ENCODE data around the gene CYTIP. TPM values are rescaled to one million over a fixed set of nuclear protein-coding genes. Genes with fewer than 3 reads are reported as not detected.

The CYTIP gene
- total RNA-seq, 1 experiment from 2014 or later, result 1.2 TPM

DNA sequence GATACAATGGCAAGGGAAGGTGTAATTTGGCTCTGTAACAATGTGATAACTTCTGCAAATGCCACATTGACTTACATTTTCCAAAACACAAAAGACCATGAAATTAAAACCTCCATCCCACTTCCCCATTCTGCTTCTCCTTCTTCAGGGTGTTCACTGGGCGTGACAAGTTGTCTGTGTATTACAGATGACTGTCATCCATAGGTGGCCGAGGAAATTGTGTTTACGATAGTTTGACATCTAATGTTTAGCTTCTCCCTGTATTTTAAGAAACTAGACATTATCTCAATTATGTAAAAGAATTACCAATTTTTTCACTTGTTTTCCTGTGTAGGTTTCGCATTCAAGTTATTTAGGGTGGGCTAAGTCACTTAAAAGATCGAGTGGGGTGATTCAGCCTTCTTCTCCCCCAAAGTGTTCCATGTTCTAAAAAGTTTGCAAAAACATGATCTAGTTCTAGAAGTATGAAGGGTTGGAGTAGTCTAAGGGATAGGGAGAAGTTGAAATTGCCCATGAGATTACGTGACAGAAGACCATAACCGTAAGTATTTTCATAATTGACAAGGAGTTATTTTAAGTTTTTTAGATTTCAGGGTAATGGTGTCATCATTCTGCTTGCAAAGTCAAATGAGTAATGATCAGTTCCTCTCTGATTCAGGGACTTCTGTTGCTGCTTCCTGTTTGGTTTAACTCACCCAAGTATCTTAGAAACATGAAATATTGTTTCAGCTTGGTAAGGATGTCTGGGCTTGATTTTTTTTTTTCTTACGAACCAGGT is 25.2 kb upstream of the CYTIP start:
- CTCF ChIA-PET, result no interaction called here
- H3K27me3 Mint-ChIP-seq (ENCODE audit: low read depth), result peaks cover 4% of the 10 kb centered on the region
- TF ChIP-seq ZNF416 (CRISPR knock-in tag; IDR thresholded peaks at IDR 0.05), result no peak
- no peak for TF ChIP-seq ZBTB43 (CRISPR knock-in tag; IDR thresholded peaks at IDR 0.05)
- no peak for TF ChIP-seq PREB (CRISPR knock-in tag; IDR thresholded peaks at IDR 0.05; ENCODE audit: borderline replicate concordance)
- TF ChIP-seq, protein P1, sequence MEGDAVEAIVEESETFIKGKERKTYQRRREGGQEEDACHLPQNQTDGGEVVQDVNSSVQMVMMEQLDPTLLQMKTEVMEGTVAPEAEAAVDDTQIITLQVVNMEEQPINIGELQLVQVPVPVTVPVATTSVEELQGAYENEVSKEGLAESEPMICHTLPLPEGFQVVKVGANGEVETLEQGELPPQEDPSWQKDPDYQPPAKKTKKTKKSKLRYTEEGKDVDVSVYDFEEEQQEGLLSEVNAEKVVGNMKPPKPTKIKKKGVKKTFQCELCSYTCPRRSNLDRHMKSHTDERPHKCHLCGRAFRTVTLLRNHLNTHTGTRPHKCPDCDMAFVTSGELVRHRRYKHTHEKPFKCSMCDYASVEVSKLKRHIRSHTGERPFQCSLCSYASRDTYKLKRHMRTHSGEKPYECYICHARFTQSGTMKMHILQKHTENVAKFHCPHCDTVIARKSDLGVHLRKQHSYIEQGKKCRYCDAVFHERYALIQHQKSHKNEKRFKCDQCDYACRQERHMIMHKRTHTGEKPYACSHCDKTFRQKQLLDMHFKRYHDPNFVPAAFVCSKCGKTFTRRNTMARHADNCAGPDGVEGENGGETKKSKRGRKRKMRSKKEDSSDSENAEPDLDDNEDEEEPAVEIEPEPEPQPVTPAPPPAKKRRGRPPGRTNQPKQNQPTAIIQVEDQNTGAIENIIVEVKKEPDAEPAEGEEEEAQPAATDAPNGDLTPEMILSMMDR (IDR thresholded peaks at IDR 0.05), result no peak
- no peak for TF ChIP-seq OVOL2 (CRISPR knock-in tag; IDR thresholded peaks at IDR 0.05; ENCODE audit: borderline replicate concordance)
- no peak for TF ChIP-seq ZNF263 (CRISPR knock-in tag; IDR thresholded peaks at IDR 0.05; ENCODE audit: low read depth)
- no peak for TF ChIP-seq TEAD1 (CRISPR knock-in tag; IDR thresholded peaks at IDR 0.05)
- TF ChIP-seq GTF2I (CRISPR knock-in tag; conservative IDR thresholded peaks at IDR 0.05), result no peak
- TF ChIP-seq, protein P2, sequence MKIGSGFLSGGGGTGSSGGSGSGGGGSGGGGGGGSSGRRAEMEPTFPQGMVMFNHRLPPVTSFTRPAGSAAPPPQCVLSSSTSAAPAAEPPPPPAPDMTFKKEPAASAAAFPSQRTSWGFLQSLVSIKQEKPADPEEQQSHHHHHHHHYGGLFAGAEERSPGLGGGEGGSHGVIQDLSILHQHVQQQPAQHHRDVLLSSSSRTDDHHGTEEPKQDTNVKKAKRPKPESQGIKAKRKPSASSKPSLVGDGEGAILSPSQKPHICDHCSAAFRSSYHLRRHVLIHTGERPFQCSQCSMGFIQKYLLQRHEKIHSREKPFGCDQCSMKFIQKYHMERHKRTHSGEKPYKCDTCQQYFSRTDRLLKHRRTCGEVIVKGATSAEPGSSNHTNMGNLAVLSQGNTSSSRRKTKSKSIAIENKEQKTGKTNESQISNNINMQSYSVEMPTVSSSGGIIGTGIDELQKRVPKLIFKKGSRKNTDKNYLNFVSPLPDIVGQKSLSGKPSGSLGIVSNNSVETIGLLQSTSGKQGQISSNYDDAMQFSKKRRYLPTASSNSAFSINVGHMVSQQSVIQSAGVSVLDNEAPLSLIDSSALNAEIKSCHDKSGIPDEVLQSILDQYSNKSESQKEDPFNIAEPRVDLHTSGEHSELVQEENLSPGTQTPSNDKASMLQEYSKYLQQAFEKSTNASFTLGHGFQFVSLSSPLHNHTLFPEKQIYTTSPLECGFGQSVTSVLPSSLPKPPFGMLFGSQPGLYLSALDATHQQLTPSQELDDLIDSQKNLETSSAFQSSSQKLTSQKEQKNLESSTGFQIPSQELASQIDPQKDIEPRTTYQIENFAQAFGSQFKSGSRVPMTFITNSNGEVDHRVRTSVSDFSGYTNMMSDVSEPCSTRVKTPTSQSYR (CRISPR knock-in tag; IDR thresholded peaks at IDR 0.05), result no peak
- no peak for TF ChIP-seq FOXK1 (CRISPR knock-in tag; IDR thresholded peaks at IDR 0.05)
- no peak for TF ChIP-seq CDX4 (CRISPR knock-in tag; IDR thresholded peaks at IDR 0.05; ENCODE audit: borderline replicate concordance)
- TF ChIP-seq TEAD4 (CRISPR knock-in tag; IDR thresholded peaks at IDR 0.05), result no peak
- no peak for TF ChIP-seq JAZF1 (CRISPR knock-in tag; IDR thresholded peaks at IDR 0.05)
- TF ChIP-seq ZNF396 (CRISPR knock-in tag; IDR thresholded peaks at IDR 0.05; ENCODE audit: borderline replicate concordance), result no peak
- TF ChIP-seq ZMAT4 (CRISPR knock-in tag; IDR thresholded peaks at IDR 0.05), result no peak
- no peak overlapping the region for H3K27ac Mint-ChIP-seq
- H3K9me3 Mint-ChIP-seq, result no peaks in the 10 kb centered on the region
- H3K36me3 Mint-ChIP-seq, result no peaks in the 10 kb centered on the region
- POLR2A ChIA-PET, result no interaction called here
- DNase-seq (ENCODE audit: low spot score) (no peak), ATAC-seq (no peak)
- no peak overlapping the region for H3K4me3 Mint-ChIP-seq
- no peaks in the 10 kb centered on the region for H3K4me1 Mint-ChIP-seq

DNA sequence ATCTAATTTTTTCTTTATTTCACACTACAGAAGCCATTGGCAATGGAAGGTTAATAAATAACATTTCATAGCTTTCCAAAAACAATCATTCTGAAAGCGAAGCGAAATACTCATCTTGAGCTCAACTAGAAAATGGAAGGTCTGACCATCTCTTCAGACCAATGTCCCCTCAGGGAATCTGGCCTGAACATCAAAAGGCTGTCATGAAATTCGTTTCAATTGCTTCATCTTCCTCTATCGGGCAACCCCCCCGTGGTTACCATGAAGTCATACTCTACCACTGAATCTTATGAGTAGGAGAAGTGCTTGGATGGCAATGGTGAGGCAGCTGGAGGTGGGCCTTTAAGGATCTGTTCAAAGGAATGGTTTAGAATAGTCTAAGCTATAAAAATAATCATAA is 22.9 kb upstream of the CYTIP start:
- H3K27ac Mint-ChIP-seq, result no peak overlapping the region
- POLR2A ChIA-PET, result no interaction called here
- DNase-seq (ENCODE audit: low spot score), result no peak

More for the DNA sequence above, 22.9 kb upstream of the CYTIP start:
- Mint-ChIP-seq H3K4me3 (no peak overlapping the region), H3K4me1 (no peaks in the 10 kb centered on the region), H3K27me3 (ENCODE audit: low read depth) (peaks cover 4% of the 10 kb centered on the region), H3K36me3 (no peaks in the 10 kb centered on the region), H3K9me3 (no peaks in the 10 kb centered on the region)
- ATAC-seq, result no peak
- CTCF ChIA-PET, result interaction anchor here (1.3 kb wide), 1 partner anchor 162 kb away, joined by 4 read pairs; no protein-coding TSS in a partner anchor
- TF ChIP-seq NR2C2 (CRISPR knock-in tag; IDR thresholded peaks at IDR 0.05) (no peak), RORB (CRISPR knock-in tag; IDR thresholded peaks at IDR 0.05) (no peak), ETV6 (CRISPR knock-in tag; IDR thresholded peaks at IDR 0.05) (no peak), JAZF1 (CRISPR knock-in tag; IDR thresholded peaks at IDR 0.05) (no peak), ZMAT4 (CRISPR knock-in tag; IDR thresholded peaks at IDR 0.05) (no peak), AR (CRISPR knock-in tag; IDR thresholded peaks at IDR 0.05) (no peak), GRHL2 (CRISPR knock-in tag; IDR thresholded peaks at IDR 0.05; ENCODE audit: insufficient replicate concordance, severe bottlenecking) (no peak)
- TF ChIP-seq, protein P3, sequence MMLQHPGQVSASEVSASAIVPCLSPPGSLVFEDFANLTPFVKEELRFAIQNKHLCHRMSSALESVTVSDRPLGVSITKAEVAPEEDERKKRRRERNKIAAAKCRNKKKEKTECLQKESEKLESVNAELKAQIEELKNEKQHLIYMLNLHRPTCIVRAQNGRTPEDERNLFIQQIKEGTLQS (CRISPR knock-in tag; conservative IDR thresholded peaks at IDR 0.05), result no peak
